B cell (primary cell): ENCODE results near the gene ASB2. TPM values are rescaled to one million over a fixed set of nuclear protein-coding genes. Genes with fewer than 3 reads are reported as not detected.

Source experiments
- ATAC-seq: fragments of 200-7000 bp; cut with Tn5 transposase; one replicate; pipeline ENCODE4 v1.10.0; 2021; ENCODE audit warnings: low read depth, mild to moderate bottlenecking, moderate number of reproducible peaks, moderate library complexity
- CTCF ChIA-PET: fragments of 350-600 bp; sonication (Branson Sonifier 250); formaldehyde crosslinking; loops from one replicate; lab custom pipeline; 2021; ENCODE audit warnings: antibody characterized with exemption, inconsistent platforms; lab: Charles Lee
- POLR2A ChIA-PET: fragments of 350-600 bp; sonication (Branson Sonifier 250); formaldehyde crosslinking; loops from one replicate; lab custom pipeline; 2021; ENCODE audit warnings: antibody characterized with exemption; lab: Charles Lee
- DNase-seq: peaks from one replicate; pipeline ENCODE4 v3.0.0; 2013
- H2AFZ ChIP-seq: 2 replicates; pipeline ENCODE4 v1.6.1; 2012; ENCODE audit warnings: mild to moderate bottlenecking, low read depth, low read length; ENCODE audit not compliant: insufficient read depth, poor library complexity, severe bottlenecking
- H3K27ac ChIP-seq, 2 donors: 1 replicate in 1 of 2; 2 replicates in 1 of 2; pipeline ENCODE4 v1.5.1; 2012 to 2013; ENCODE audit warnings: low read length in 2 of 2, mild to moderate bottlenecking in 2 of 2, moderate library complexity in 1 of 2
- H3K27me3 ChIP-seq, 4 experiments: fragments of 200-600 bp in 1 of 4; sonication (generic) in 1 of 4; replicated peaks in 1 of 4; 1 replicate in 2 of 4; 2 replicates in 2 of 4; pipeline versions ENCODE4 v1.6.1 to v1.7.0; 2013 to 2016; ENCODE audit warnings: low read length in 3 of 4, mild to moderate bottlenecking in 2 of 4, mixed read lengths in 1 of 4, moderate library complexity in 1 of 4; ENCODE audit not compliant: insufficient read depth in 4 of 4, control insufficient read depth in 3 of 4; ENCODE audit errors: control extremely low read depth in 1 of 4
- H3K36me3 ChIP-seq, 2 experiments: replicated peaks in 1 of 2; 1 replicate in 1 of 2; 2 replicates in 1 of 2; pipeline versions ENCODE4 v1.6.1 to v1.7.1; 2013; ENCODE audit warnings: low read length in 1 of 2; ENCODE audit not compliant: insufficient read depth in 2 of 2, control insufficient read depth in 1 of 2; ENCODE audit errors: control extremely low read depth in 1 of 2, extremely low read depth in 1 of 2
- H3K4me1 ChIP-seq, 2 donors: fragments of 200-600 bp in 1 of 2; sonication (generic) in 1 of 2; 1 replicate in 1 of 2; 2 replicates in 1 of 2; pipeline versions ENCODE4 v1.5.1 to v1.6.1; 2013 to 2017; ENCODE audit warnings: low read length in 2 of 2; ENCODE audit not compliant: control insufficient read depth in 2 of 2, insufficient read depth in 2 of 2
- H3K4me2 ChIP-seq: replicated peaks from 2 replicates; pipeline ENCODE3; 2012; ENCODE audit warnings: mild to moderate bottlenecking, low read depth, low read length; ENCODE audit not compliant: poor library complexity, severe bottlenecking
- H3K4me3 ChIP-seq, 5 experiments: fragments of 200-600 bp in 1 of 5; sonication (generic) in 1 of 5; 1 replicate in 3 of 5; 2 replicates in 2 of 5; pipeline versions ENCODE4 v1.5.1 to v1.7.0; 2011 to 2016; ENCODE audit warnings: low read length in 4 of 5, mild to moderate bottlenecking in 4 of 5, low read depth in 2 of 5, control low read depth in 1 of 5, moderate library complexity in 1 of 5; ENCODE audit not compliant: insufficient read depth in 1 of 5; ENCODE audit errors: control extremely low read depth in 1 of 5, extremely low read depth in 1 of 5
- H3K79me2 ChIP-seq: fragments of 200-600 bp; sonication (generic); one replicate; pipeline ENCODE4 v1.6.0; 2016; ENCODE audit warnings: low read length; ENCODE audit not compliant: control insufficient read depth, insufficient read depth
- H3K9ac ChIP-seq: fragments of 200-600 bp; sonication (generic); 2 replicates; pipeline ENCODE4 v1.6.1; 2017; ENCODE audit warnings: mild to moderate bottlenecking, low read length, moderate library complexity
- H3K9me3 ChIP-seq, 3 donors: one replicate each; pipeline versions ENCODE4 v1.6.1 to v1.7.1; 2013; ENCODE audit warnings: low read length in 2 of 3; ENCODE audit not compliant: control insufficient read depth in 2 of 3, insufficient read depth in 1 of 3; ENCODE audit errors: control extremely low read depth in 1 of 3
- H4K20me1 ChIP-seq: 2 replicates; pipeline ENCODE4 v1.6.0; 2012; ENCODE audit warnings: mild to moderate bottlenecking, low read length; ENCODE audit not compliant: insufficient read depth, control insufficient read depth, poor library complexity, severe bottlenecking
- H3K27ac Mint-ChIP-seq: one replicate; pipeline ENCODE4 v1.8.0; 2021; ENCODE audit warnings: mixed read lengths
- H3K27me3 Mint-ChIP-seq: one replicate; pipeline ENCODE4 v1.8.0; 2021; ENCODE audit warnings: mixed read lengths
- H3K4me1 Mint-ChIP-seq: one replicate; pipeline ENCODE4 v1.8.0; 2021; ENCODE audit warnings: mixed read lengths
- H3K4me3 Mint-ChIP-seq: one replicate; pipeline ENCODE4 v1.8.0; 2021; ENCODE audit warnings: mixed read lengths
- H3K9me3 Mint-ChIP-seq: one replicate; pipeline ENCODE4 v1.8.0; 2022; ENCODE audit warnings: mixed read lengths; ENCODE audit not compliant: insufficient read depth
- EZH2 ChIP-seq: IDR thresholded peaks from 2 replicates; pipeline ENCODE4 v1.6.1; 2012; ENCODE audit warnings: borderline replicate concordance, low read depth, mild to moderate bottlenecking, moderate library complexity, low read length; ENCODE audit not compliant: insufficient read depth, poor library complexity, severe bottlenecking
- WGBS: methylation state at CpG from one replicate; pipeline ENCODE4 v1.1.5; 2013; ENCODE audit warnings: missing lambda C conversion rate; ENCODE audit not compliant: insufficient coverage; 5-methylcytosine and 5-hydroxymethylcytosine counted together
- intact Hi-C: fragments of 100-400 bp; cut with micrococcal nuclease; formaldehyde crosslinking; loops from one replicate; pipeline ENCODE4 v1.10.0; 2022
- polyA plus RNA-seq: library from polyadenylated mRNA; depleted of rRNA; stranded (reverse); fragments of >200 nt; gene quantifications from 2 replicates; pipeline ENCODE4 v1.2.3, GENCODE V29; 2012
- small RNA-seq: library from RNA; depleted of rRNA; stranded (forward); fragments of <200 nt; gene quantifications from one replicate; pipeline ENCODE3, GENCODE V24; 2012; ENCODE audit warnings: low replicate concordance, low read depth; ENCODE audit not compliant: insufficient read length
- total RNA-seq, 2 donors: library from RNA; stranded (reverse); fragments of 120-200 nt in 1 of 2; gene quantifications; 1 replicate in 1 of 2; 2 replicates in 1 of 2; pipeline versions ENCODE4 v1.2.3 to v1.2.4, GENCODE V29; 2013 to 2022
- TF ChIP-seq, protein P1 (sequence below): fragments of 200-600 bp; IDR thresholded peaks from one replicate; pipeline ENCODE4 v1.8.0; 2022; ENCODE audit warnings: antibody characterized with exemption, mild to moderate bottlenecking

ASB2 gene
- total and polyA plus RNA-seq, 2 donors (not counting 1 experiment from before 2014, with no cell fraction given) = 1.5 to 2.7 TPM

DNA sequence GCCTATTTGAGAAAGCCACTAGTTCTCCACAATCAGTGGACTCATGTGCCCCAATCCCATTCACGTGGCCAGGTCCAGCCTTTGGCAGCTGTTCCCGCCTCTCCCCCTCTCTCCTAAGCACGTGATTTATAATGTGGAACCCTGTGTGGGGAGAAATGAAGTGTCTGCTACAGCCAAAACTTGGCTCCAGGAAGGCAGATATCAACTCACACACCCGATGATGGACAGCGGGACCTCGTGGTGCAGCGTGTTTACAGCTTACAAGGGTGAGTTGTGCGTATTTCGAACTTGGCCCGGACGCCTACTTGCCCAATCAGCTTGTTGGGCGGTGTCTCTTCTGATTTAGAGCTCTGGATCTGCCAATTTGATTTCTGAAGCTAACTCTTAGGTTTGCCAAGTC, 87.4 kb downstream of the ASB2 start:
- Histone ChIP-seq H3K4me2 (no peak overlapping the region), H2AFZ (no peak overlapping the region), H3K27ac (no peak overlapping the region), H3K36me3 (no peaks in the 10 kb centered on the region), H3K4me3 (no peak overlapping the region), H4K20me1 (no peaks in the 10 kb centered on the region), H3K9me3 (peaks cover 0 to 1% (median 0%) of the 10 kb centered on the region in 3 donors), H3K4me1 (no peaks in the 10 kb centered on the region), H3K27me3 (peaks cover 0 to 9% (median 0%) of the 10 kb centered on the region in 4 experiments), H3K9ac (no peak overlapping the region), H3K79me2 (no peaks in the 10 kb centered on the region)
- H3K27ac Mint-ChIP-seq = no peak overlapping the region
- no peak for ATAC-seq
- no peak overlapping the region for H3K4me3 Mint-ChIP-seq
- no peaks in the 10 kb centered on the region for H3K4me1 Mint-ChIP-seq
- CTCF ChIA-PET = interaction anchor here (1.6 kb wide), 1 partner anchor 656 kb away, joined by 4 read pairs; no protein-coding TSS in a partner anchor
- POLR2A ChIA-PET = no interaction called here
- TF ChIP-seq, protein P1, sequence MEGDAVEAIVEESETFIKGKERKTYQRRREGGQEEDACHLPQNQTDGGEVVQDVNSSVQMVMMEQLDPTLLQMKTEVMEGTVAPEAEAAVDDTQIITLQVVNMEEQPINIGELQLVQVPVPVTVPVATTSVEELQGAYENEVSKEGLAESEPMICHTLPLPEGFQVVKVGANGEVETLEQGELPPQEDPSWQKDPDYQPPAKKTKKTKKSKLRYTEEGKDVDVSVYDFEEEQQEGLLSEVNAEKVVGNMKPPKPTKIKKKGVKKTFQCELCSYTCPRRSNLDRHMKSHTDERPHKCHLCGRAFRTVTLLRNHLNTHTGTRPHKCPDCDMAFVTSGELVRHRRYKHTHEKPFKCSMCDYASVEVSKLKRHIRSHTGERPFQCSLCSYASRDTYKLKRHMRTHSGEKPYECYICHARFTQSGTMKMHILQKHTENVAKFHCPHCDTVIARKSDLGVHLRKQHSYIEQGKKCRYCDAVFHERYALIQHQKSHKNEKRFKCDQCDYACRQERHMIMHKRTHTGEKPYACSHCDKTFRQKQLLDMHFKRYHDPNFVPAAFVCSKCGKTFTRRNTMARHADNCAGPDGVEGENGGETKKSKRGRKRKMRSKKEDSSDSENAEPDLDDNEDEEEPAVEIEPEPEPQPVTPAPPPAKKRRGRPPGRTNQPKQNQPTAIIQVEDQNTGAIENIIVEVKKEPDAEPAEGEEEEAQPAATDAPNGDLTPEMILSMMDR = no peak
- no peak for TF ChIP-seq EZH2
- no peak for DNase-seq
- H3K9me3 Mint-ChIP-seq = peaks cover 10% of the 10 kb centered on the region
- H3K27me3 Mint-ChIP-seq = peaks cover 47% of the 10 kb centered on the region
- WGBS = 69% methylated on average over 9 of the region's 12 CpGs
- intact Hi-C loops = no loop called here

DNA sequence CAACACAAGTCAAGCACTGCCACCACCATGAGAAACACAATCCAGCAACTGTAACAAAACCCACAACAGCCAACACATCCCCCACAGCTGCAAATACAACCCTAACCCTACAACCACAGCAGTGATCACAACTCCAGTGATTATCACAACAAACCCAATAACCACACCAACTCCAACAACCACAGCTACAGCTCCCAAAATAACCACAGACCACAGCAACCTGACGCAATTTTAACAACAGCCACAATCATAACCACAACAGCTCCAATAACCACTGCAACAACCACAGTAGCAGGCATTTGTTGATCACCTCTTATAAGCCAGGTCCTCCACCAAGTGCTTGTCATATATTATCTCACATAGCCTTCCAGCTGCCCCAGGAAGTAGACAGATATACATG, 91.4 kb downstream of the ASB2 start:
- H3K9me3 Mint-ChIP-seq = peaks cover 10% of the 10 kb centered on the region
- H4K20me1 ChIP-seq = no peaks in the 10 kb centered on the region
- no peak overlapping the region for H3K4me3 Mint-ChIP-seq
- CTCF ChIA-PET = interaction anchor here (0.6 kb wide), 1 partner anchor 14 kb away, joined by 3 read pairs; no protein-coding TSS in a partner anchor
- 25% methylated on average over 1 of the region's 1 CpG for WGBS
- ATAC-seq (no peak), DNase-seq (no peak)
- H3K27ac Mint-ChIP-seq = no peak overlapping the region
- no peaks in the 10 kb centered on the region for H3K79me2 ChIP-seq
- TF ChIP-seq, protein P1 = no peak
- TF ChIP-seq EZH2 = no peak
- peaks cover 0 to 8% (median 2%) of the 10 kb centered on the region in 3 donors for H3K9me3 ChIP-seq
- POLR2A ChIA-PET = no interaction called here
- H3K27me3 ChIP-seq = no peaks in the 10 kb centered on the region
- no peak overlapping the region for H3K9ac ChIP-seq
- intact Hi-C loops = no loop called here
- no peak overlapping the region for H3K4me2 ChIP-seq
- no peak overlapping the region for H2AFZ ChIP-seq
- H3K27me3 Mint-ChIP-seq = peaks cover 27% of the 10 kb centered on the region
- H3K4me1 Mint-ChIP-seq = no peaks in the 10 kb centered on the region
- no peak overlapping the region for H3K27ac ChIP-seq
- no peaks in the 10 kb centered on the region for H3K36me3 ChIP-seq
- no peak overlapping the region for H3K4me3 ChIP-seq
- no peaks in the 10 kb centered on the region for H3K4me1 ChIP-seq

Small RNA genes within 50 kb of the gene (small RNA-seq; reads per million reads assigned to genes)
- not detected for gene MIR4506

Other genes starting within 250 kb of the ASB2 start
- not detected in 2 replicates for gene PRIMA1, start 188.1 kb downstream of the ASB2 start, total RNA-seq
- not detected in 2 replicates for gene PRIMA1, start 188.1 kb downstream of the ASB2 start, polyA plus RNA-seq
- not detected in 2 replicates for gene FAM181A, start 49.2 kb downstream of the ASB2 start, total RNA-seq
- gene FAM181A, start 49.2 kb downstream of the ASB2 start, polyA plus RNA-seq = not detected in 2 replicates
- gene CCDC197, start 20.7 kb upstream of the ASB2 start, total RNA-seq = not detected in 2 replicates
- not detected in 2 replicates for gene CCDC197, start 20.7 kb upstream of the ASB2 start, polyA plus RNA-seq
- 0.17 and 0.19 TPM in 2 replicates for gene OTUB2, start 49.8 kb upstream of the ASB2 start, total RNA-seq
- 0.04 TPM in 1 of 2 replicates, not detected in the other for gene OTUB2, start 49.8 kb upstream of the ASB2 start, polyA plus RNA-seq
- gene DDX24, start 104.6 kb upstream of the ASB2 start, total RNA-seq = 191 and 211 TPM in 2 replicates
- 145 and 265 TPM in 2 replicates for gene DDX24, start 104.6 kb upstream of the ASB2 start, polyA plus RNA-seq
- 6.7 and 8.9 TPM in 2 replicates for gene IFI27L1, start 104.7 kb upstream of the ASB2 start, total RNA-seq
- 6.5 and 6.7 TPM in 2 replicates for gene IFI27L1, start 104.7 kb upstream of the ASB2 start, polyA plus RNA-seq
- gene IFI27, start 134.2 kb upstream of the ASB2 start, total RNA-seq = 0.27 and 0.81 TPM in 2 replicates
- gene IFI27, start 134.2 kb upstream of the ASB2 start, polyA plus RNA-seq = 0.15 and 0.52 TPM in 2 replicates
- 30.2 and 31.4 TPM in 2 replicates for gene IFI27L2, start 153.0 kb upstream of the ASB2 start, total RNA-seq
- 33.2 and 57.4 TPM in 2 replicates for gene IFI27L2, start 153.0 kb upstream of the ASB2 start, polyA plus RNA-seq
- gene PPP4R4, start 197.8 kb upstream of the ASB2 start, total RNA-seq = not detected in 2 replicates
- 0.03 TPM in 1 of 2 replicates, not detected in the other for gene PPP4R4, start 197.8 kb upstream of the ASB2 start, polyA plus RNA-seq